ENCODE results near the gene DAPK2.

DAPK2 gene

DNA sequence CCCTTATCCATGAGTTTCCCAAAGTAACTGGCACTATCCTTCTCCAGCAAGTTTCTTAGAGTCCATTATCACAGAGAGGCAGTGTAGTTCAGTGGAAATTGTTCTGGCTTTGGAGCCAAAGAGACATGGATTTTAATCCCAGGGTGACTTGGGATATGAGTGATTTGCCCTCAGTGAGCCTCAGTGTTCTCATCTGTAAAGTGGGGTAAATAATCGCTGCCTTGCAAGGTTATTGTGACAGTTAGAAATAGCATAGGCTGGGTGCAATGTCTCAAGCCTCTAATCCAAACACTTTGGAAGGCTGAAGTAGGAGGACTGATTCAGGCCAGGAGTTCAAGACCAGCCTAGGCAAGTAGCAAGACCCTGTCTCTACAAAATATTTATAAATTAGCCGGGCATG is 30.0 kb downstream of the DAPK2 start:
- Histone ChIP-seq H3K36me3 (ENCODE audit: control insufficient read depth, insufficient read depth, low read length) (no peaks in the 10 kb centered on the region), H3K9ac (ENCODE audit: low read length) (no peak overlapping the region), H3K9me3 (ENCODE audit: control insufficient read depth, low read length) (no peaks in the 10 kb centered on the region), H3K4me3 (ENCODE audit: low read length) (no peak overlapping the region), H3K4me1 (ENCODE audit: control insufficient read depth, insufficient read depth, low read length) (peaks cover 87% of the 10 kb centered on the region), H3K27me3 (ENCODE audit: control insufficient read depth, insufficient read depth, low read length) (no peaks in the 10 kb centered on the region)

DNA sequence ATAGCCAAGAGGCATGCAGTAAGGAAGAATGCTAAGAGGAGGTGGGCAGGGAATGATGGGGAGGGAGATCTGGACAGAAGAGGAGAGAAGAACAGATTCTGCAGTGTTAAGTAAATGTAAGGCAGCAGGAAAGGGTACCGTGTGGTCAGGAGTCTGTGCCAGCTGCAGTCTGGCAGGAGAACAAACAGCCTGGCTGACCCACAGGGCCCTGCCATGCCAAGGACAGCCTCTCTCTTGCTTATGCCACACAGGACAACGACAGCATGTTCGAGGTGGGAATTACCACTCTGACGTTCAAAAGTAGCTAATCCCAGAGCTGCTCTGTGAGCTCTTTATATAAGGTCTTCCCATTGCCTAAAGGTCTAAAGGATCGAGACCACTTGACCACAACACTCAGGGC is 31.3 kb downstream of the DAPK2 start:
- H3K9me3 ChIP-seq (ENCODE audit: control insufficient read depth, low read length) = no peaks in the 10 kb centered on the region
- H3K4me1 ChIP-seq (ENCODE audit: control insufficient read depth, insufficient read depth, low read length) = peaks cover 85% of the 10 kb centered on the region
- no peaks in the 10 kb centered on the region for H3K27me3 ChIP-seq (ENCODE audit: control insufficient read depth, insufficient read depth, low read length)
- no peak overlapping the region for H3K4me3 ChIP-seq (ENCODE audit: low read length)
- no peak overlapping the region for H3K9ac ChIP-seq (ENCODE audit: low read length)
- H3K36me3 ChIP-seq (ENCODE audit: control insufficient read depth, insufficient read depth, low read length) = no peaks in the 10 kb centered on the region

- peaks cover 86% of the 10 kb centered on the region for H3K4me1 ChIP-seq (ENCODE audit: control insufficient read depth, insufficient read depth, low read length)
These were observed 32.9 kb downstream of the DAPK2 start for GRCh38 chr15:64013179-64014062.

DNA sequence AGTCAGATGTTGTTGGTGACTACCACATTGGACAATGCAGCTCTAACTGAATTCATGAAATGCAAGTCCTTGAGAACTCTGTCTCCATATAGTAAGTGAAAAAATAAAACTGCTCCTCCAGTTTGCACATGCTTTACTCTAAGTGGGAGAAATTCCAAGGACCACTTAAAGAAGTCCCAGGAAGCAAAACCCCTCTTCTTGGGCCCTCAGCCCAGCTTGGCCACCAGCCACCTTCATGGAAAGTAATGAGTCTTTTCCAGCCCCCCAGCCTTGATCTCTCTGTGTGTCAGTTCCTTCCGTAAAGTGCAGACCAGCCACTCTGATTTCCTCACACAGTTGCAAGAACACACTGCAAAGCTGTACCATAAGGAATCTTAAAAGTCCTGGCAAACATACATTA is 34.5 kb downstream of the DAPK2 start:
- Histone ChIP-seq H3K4me1 (ENCODE audit: control insufficient read depth, insufficient read depth, low read length) (peaks cover 76% of the 10 kb centered on the region), H3K27me3 (ENCODE audit: control insufficient read depth, insufficient read depth, low read length) (no peaks in the 10 kb centered on the region), H3K4me3 (ENCODE audit: low read length) (no peak overlapping the region), H3K9me3 (ENCODE audit: control insufficient read depth, low read length) (no peaks in the 10 kb centered on the region), H3K9ac (ENCODE audit: low read length) (no peak overlapping the region), H3K36me3 (ENCODE audit: control insufficient read depth, insufficient read depth, low read length) (no peaks in the 10 kb centered on the region)

More at GRCh38 chr15:64013179-64014062, 32.9 kb downstream of the DAPK2 start:
- Histone ChIP-seq H3K27me3 (ENCODE audit: control insufficient read depth, insufficient read depth, low read length) (no peaks in the 10 kb centered on the region), H3K4me3 (ENCODE audit: low read length) (no peak overlapping the region), H3K9me3 (ENCODE audit: control insufficient read depth, low read length) (no peaks in the 10 kb centered on the region), H3K36me3 (ENCODE audit: control insufficient read depth, insufficient read depth, low read length) (no peaks in the 10 kb centered on the region), H3K9ac (ENCODE audit: low read length) (peak overlapping the region; percentile 1)

DNA sequence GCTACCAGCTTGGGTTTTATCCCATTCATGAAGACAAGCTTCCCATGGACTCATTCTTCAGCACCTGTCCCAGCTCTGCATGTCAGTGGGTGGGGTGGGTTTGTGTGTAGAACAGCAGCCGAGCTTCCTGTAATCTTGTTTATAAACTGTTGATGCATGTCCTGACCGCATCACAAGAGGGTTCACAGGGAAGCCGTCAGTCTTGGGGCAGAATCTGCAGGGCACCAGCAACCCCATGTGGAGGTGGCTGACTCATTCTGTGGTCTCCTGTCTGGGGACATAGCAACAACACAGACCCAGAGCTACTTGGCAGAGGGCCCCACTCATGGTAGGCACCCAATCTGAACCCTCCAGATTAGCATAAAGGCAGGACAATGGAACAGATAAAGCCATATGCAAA is 35.6 kb downstream of the DAPK2 start:
- Histone ChIP-seq H3K36me3 (ENCODE audit: control insufficient read depth, insufficient read depth, low read length) (no peaks in the 10 kb centered on the region), H3K4me3 (ENCODE audit: low read length) (no peak overlapping the region), H3K9ac (ENCODE audit: low read length) (no peak overlapping the region), H3K4me1 (ENCODE audit: control insufficient read depth, insufficient read depth, low read length) (peaks cover 76% of the 10 kb centered on the region), H3K9me3 (ENCODE audit: control insufficient read depth, low read length) (no peaks in the 10 kb centered on the region), H3K27me3 (ENCODE audit: control insufficient read depth, insufficient read depth, low read length) (no peaks in the 10 kb centered on the region)

DNA sequence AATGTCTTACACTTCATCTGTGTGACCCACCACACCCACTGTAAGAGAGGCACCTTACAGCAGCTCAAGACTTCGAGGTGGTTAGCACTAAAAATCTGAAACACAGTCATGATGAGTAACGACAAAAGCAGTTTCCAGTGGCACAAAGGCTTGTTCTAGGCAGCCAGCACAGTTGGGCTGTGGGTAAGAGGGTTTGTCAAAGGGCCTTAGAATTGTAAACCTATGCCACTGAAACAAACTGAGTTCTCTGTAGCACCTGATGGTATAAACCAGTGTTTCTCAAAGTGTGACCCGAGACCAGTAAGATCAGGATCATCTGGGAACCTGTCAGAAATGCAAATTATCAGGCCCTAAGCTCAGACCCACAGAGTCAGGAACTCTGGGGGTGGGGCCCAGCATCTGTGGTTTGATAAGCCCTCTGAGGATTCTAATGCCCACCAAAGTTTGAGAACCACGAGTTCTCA is 36.5 kb downstream of the DAPK2 start:
- Histone ChIP-seq H3K27me3 (ENCODE audit: control insufficient read depth, insufficient read depth, low read length) (no peaks in the 10 kb centered on the region), H3K9ac (ENCODE audit: low read length) (no peak overlapping the region), H3K9me3 (ENCODE audit: control insufficient read depth, low read length) (no peaks in the 10 kb centered on the region), H3K4me3 (ENCODE audit: low read length) (no peak overlapping the region), H3K36me3 (ENCODE audit: control insufficient read depth, insufficient read depth, low read length) (no peaks in the 10 kb centered on the region), H3K4me1 (ENCODE audit: control insufficient read depth, insufficient read depth, low read length) (peaks cover 76% of the 10 kb centered on the region)

DNA sequence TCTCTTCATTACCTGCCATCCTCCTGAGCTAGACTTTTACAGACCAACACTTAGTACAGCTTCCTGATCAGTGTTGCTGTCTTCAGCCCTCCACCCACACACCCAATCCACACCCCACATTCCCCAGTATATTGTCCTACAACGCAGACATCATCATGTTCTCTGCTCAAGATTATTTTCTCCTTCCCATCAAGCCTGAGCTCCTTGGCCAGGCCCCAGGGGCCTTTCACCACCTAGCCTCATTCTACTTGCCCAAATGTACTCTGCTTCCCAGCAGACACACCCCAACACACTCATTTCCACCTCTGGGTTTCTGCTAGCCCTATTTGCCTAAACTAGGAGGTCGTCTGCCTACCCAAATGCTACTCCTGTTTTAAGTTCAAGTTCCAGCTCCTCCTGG is 37.0 kb downstream of the DAPK2 start:
- Histone ChIP-seq H3K9ac (ENCODE audit: low read length) (no peak overlapping the region), H3K4me1 (ENCODE audit: control insufficient read depth, insufficient read depth, low read length) (peaks cover 76% of the 10 kb centered on the region), H3K36me3 (ENCODE audit: control insufficient read depth, insufficient read depth, low read length) (no peaks in the 10 kb centered on the region), H3K27me3 (ENCODE audit: control insufficient read depth, insufficient read depth, low read length) (no peaks in the 10 kb centered on the region), H3K9me3 (ENCODE audit: control insufficient read depth, low read length) (no peaks in the 10 kb centered on the region), H3K4me3 (ENCODE audit: low read length) (no peak overlapping the region)

GRCh38 chr15:64008177-64008576 is 38.1 kb downstream of the DAPK2 start:
- Histone ChIP-seq H3K4me3 (ENCODE audit: low read length) (no peak overlapping the region), H3K4me1 (ENCODE audit: control insufficient read depth, insufficient read depth, low read length) (peaks cover 76% of the 10 kb centered on the region), H3K9me3 (ENCODE audit: control insufficient read depth, low read length) (no peaks in the 10 kb centered on the region), H3K9ac (ENCODE audit: low read length) (no peak overlapping the region), H3K36me3 (ENCODE audit: control insufficient read depth, insufficient read depth, low read length) (no peaks in the 10 kb centered on the region), H3K27me3 (ENCODE audit: control insufficient read depth, insufficient read depth, low read length) (no peaks in the 10 kb centered on the region)

GRCh38 chr15:64006642-64007041 is 39.6 kb downstream of the DAPK2 start:
- Histone ChIP-seq H3K9ac (ENCODE audit: low read length) (no peak overlapping the region), H3K9me3 (ENCODE audit: control insufficient read depth, low read length) (no peaks in the 10 kb centered on the region), H3K27me3 (ENCODE audit: control insufficient read depth, insufficient read depth, low read length) (no peaks in the 10 kb centered on the region), H3K4me3 (ENCODE audit: low read length) (no peak overlapping the region), H3K36me3 (ENCODE audit: control insufficient read depth, insufficient read depth, low read length) (no peaks in the 10 kb centered on the region), H3K4me1 (ENCODE audit: control insufficient read depth, insufficient read depth, low read length) (peaks cover 70% of the 10 kb centered on the region)

- Histone ChIP-seq H3K9me3 (ENCODE audit: control insufficient read depth, low read length) (no peaks in the 10 kb centered on the region), H3K4me3 (ENCODE audit: low read length) (no peak overlapping the region), H3K4me1 (ENCODE audit: control insufficient read depth, insufficient read depth, low read length) (peaks cover 66% of the 10 kb centered on the region), H3K27me3 (ENCODE audit: control insufficient read depth, insufficient read depth, low read length) (no peaks in the 10 kb centered on the region), H3K9ac (ENCODE audit: low read length) (no peak overlapping the region), H3K36me3 (ENCODE audit: control insufficient read depth, insufficient read depth, low read length) (no peaks in the 10 kb centered on the region)
These were observed 41.7 kb downstream of the DAPK2 start for GRCh38 chr15:64004587-64004986.

GRCh38 chr15:64004056-64004455 is 42.2 kb downstream of the DAPK2 start:
- H3K27me3 ChIP-seq (ENCODE audit: control insufficient read depth, insufficient read depth, low read length) = no peaks in the 10 kb centered on the region
- H3K4me1 ChIP-seq (ENCODE audit: control insufficient read depth, insufficient read depth, low read length) = peaks cover 62% of the 10 kb centered on the region
- no peaks in the 10 kb centered on the region for H3K9me3 ChIP-seq (ENCODE audit: control insufficient read depth, low read length)
- no peak overlapping the region for H3K9ac ChIP-seq (ENCODE audit: low read length)
- H3K36me3 ChIP-seq (ENCODE audit: control insufficient read depth, insufficient read depth, low read length) = no peaks in the 10 kb centered on the region
- H3K4me3 ChIP-seq (ENCODE audit: low read length) = no peak overlapping the region

DNA sequence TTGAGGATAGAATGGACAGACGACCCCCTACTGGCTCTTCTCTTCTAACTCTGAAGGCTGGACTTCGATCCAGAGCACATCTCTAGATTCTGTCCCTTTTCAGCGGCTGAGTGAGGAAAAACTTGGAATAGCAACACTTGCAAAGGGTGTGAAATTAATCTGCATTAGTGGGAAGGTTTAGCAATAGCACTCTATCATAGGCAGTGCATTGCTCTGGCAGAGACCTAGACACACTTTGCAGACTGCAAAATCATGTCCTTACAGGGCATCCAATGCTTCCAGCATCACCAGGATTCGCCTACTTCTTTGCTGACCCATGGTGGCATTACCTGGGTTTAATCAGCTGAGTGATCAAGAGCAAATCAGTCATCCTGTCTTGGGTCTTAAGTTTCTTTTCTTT is 43.1 kb downstream of the DAPK2 start:
- Histone ChIP-seq H3K9ac (ENCODE audit: low read length) (no peak overlapping the region), H3K4me1 (ENCODE audit: control insufficient read depth, insufficient read depth, low read length) (peaks cover 64% of the 10 kb centered on the region), H3K27me3 (ENCODE audit: control insufficient read depth, insufficient read depth, low read length) (no peaks in the 10 kb centered on the region), H3K4me3 (ENCODE audit: low read length) (no peak overlapping the region), H3K36me3 (ENCODE audit: control insufficient read depth, insufficient read depth, low read length) (no peaks in the 10 kb centered on the region), H3K9me3 (ENCODE audit: control insufficient read depth, low read length) (no peaks in the 10 kb centered on the region)
